Measurements from ENCODE around the gene SH3D19. TPM values are rescaled to one million over a fixed set of nuclear protein-coding genes. Genes with fewer than 3 reads are reported as not detected.

SH3D19 gene
- total RNA-seq, 1 donor from 2014 or later, result 4.9 TPM

DNA sequence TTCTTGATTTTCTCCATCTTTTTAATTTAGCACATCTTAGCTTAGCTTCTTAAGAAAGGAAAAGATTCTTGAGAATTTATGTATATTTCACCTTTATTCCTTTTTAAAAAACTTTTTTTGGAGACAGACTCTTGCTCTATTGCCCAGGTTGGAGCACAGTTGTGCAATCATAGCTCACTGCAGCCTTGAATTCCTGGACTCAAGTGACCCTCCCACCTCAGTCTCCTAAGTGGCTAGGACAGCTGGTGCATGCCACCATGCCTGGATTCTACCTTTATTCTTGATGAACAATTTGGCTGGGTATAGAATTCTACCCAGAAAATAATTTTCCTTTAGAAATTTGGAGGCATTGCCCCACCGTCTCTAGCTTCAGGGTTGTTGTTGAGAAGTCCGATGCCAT lies 19.5 kb upstream of the SH3D19 start:
- H3K36me3 Mint-ChIP-seq (ENCODE audit: unreplicated experiment), result no peaks in the 10 kb centered on the region
- no peak overlapping the region for H3K4me3 Mint-ChIP-seq (ENCODE audit: unreplicated experiment)
- no peak for TF ChIP-seq CTCF (IDR thresholded peaks at IDR 0.05; ENCODE audit: partially characterized antibody, unreplicated experiment)
- no peaks in the 10 kb centered on the region for H3K4me1 Mint-ChIP-seq (ENCODE audit: low read depth, unreplicated experiment)
- H3K9me3 Mint-ChIP-seq (ENCODE audit: unreplicated experiment), result no peaks in the 10 kb centered on the region
- no peak overlapping the region for H3K27ac Mint-ChIP-seq (ENCODE audit: unreplicated experiment)
- no peak for DNase-seq
- H3K27me3 Mint-ChIP-seq (ENCODE audit: unreplicated experiment), result no peaks in the 10 kb centered on the region

- H3K4me3 Mint-ChIP-seq (ENCODE audit: unreplicated experiment), result no peak overlapping the region
- peaks cover 4% of the 10 kb centered on the region for H3K27me3 Mint-ChIP-seq (ENCODE audit: unreplicated experiment)
- H3K27ac Mint-ChIP-seq (ENCODE audit: unreplicated experiment), result no peak overlapping the region
- no peaks in the 10 kb centered on the region for H3K9me3 Mint-ChIP-seq (ENCODE audit: unreplicated experiment)
- no peak for TF ChIP-seq CTCF (IDR thresholded peaks at IDR 0.05; ENCODE audit: partially characterized antibody, unreplicated experiment)
- no peaks in the 10 kb centered on the region for H3K36me3 Mint-ChIP-seq (ENCODE audit: unreplicated experiment)
- DNase-seq, result no peak
- no peaks in the 10 kb centered on the region for H3K4me1 Mint-ChIP-seq (ENCODE audit: low read depth, unreplicated experiment)
Measured at GRCh38 chr4:151340751-151341385, 15.5 kb upstream of the SH3D19 start.

DNA sequence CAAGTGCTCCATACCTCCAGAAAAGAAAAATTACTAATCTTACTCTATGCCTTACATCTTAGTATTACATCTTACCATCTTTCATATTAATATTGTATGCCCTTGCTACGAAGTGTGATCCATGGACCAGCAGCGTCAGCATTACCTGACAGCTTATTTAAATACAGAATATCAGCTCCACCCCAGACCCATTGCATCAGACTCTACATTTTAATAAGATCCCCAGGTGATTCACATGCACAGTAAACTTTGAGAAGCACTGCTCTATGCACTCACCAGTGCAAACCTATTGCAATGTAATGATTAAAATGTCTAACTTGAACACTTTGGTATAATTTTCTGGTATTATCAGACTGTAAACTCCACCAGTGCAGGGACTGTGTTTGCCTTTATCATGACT lies 14.1 kb upstream of the SH3D19 start:
- Mint-ChIP-seq H3K9me3 (ENCODE audit: unreplicated experiment) (no peaks in the 10 kb centered on the region), H3K36me3 (ENCODE audit: unreplicated experiment) (no peaks in the 10 kb centered on the region), H3K27me3 (ENCODE audit: unreplicated experiment) (peaks cover 4% of the 10 kb centered on the region), H3K27ac (ENCODE audit: unreplicated experiment) (no peak overlapping the region), H3K4me3 (ENCODE audit: unreplicated experiment) (no peak overlapping the region), H3K4me1 (ENCODE audit: low read depth, unreplicated experiment) (no peaks in the 10 kb centered on the region)
- no peak for TF ChIP-seq CTCF (IDR thresholded peaks at IDR 0.05; ENCODE audit: partially characterized antibody, unreplicated experiment)
- DNase-seq, result no peak

GRCh38 chr4:151331276-151332042 lies 6.1 kb upstream of the SH3D19 start:
- H3K4me3 Mint-ChIP-seq (ENCODE audit: unreplicated experiment), result no peak overlapping the region
- H3K27ac Mint-ChIP-seq (ENCODE audit: unreplicated experiment), result no peak overlapping the region
- peaks cover 2% of the 10 kb centered on the region for H3K27me3 Mint-ChIP-seq (ENCODE audit: unreplicated experiment)
- no peak for DNase-seq
- no peak for TF ChIP-seq CTCF (IDR thresholded peaks at IDR 0.05; ENCODE audit: partially characterized antibody, unreplicated experiment)
- no peaks in the 10 kb centered on the region for H3K36me3 Mint-ChIP-seq (ENCODE audit: unreplicated experiment)
- no peaks in the 10 kb centered on the region for H3K4me1 Mint-ChIP-seq (ENCODE audit: low read depth, unreplicated experiment)
- H3K9me3 Mint-ChIP-seq (ENCODE audit: unreplicated experiment), result no peaks in the 10 kb centered on the region

All from glutamatergic neuron (in vitro differentiated cells).